ENCODE measurements around the gene MORN1.

Gene MORN1

DNA sequence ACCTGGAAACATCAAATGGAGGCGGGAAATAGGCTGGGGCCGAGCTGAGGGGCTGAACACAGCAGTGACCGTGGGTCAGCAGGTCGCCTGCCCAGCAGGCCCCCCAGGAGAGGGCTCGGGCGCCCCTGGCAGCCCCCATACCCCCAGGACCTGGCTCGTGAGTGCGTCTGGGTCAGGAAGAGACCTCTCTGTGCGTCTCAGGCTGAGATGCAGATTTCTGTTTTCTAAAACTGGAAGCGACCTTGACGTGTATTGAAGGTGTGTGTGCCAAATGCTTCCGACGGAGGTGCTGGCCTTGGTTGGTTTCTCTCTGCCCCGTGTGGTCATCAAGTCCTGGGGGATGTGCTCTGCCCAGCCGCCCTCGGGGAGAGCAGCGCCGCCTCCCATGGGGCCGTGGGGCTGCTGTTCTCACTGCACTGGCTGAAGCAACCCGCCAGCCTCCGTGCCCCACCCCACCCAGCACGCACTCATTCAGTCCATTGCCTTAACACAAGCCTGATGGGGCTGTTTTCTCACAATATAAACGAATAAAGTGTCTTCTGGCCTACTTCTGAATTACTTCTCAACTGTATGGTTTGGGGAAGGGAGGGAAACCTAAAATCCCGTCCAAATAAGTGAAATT is 13.6 kb upstream of the MORN1 start:
- no peak overlapping the region for H3K4me2 ChIP-seq (ENCODE audit: low read length)
- H3K4me3 ChIP-seq (ENCODE audit: low read length), result no peak overlapping the region
- peaks cover 68% of the 10 kb centered on the region for H3K36me3 ChIP-seq (ENCODE audit: control insufficient read depth, low read length)

GRCh38 chr1:2404142-2404889 is 13.0 kb upstream of the MORN1 start:
- Histone ChIP-seq H3K27ac (ENCODE audit: low read depth, low read length) (no peak overlapping the region), H3K9me2 (replicated peaks; ENCODE audit: control insufficient read depth, low read length) (no peaks in the 10 kb centered on the region), H4K20me1 (ENCODE audit: control insufficient read depth, insufficient read depth, low read depth, low read length) (peaks cover 8% of the 10 kb centered on the region), H3F3A (ENCODE audit: control insufficient read depth, insufficient read depth) (peaks cover 18% of the 10 kb centered on the region), H3K9me3 (ENCODE audit: control insufficient read depth, insufficient read depth, low read length) (no peaks in the 10 kb centered on the region), H3K4me1 (ENCODE audit: control insufficient read depth, low read length) (no peaks in the 10 kb centered on the region), H3K36me3 (ENCODE audit: control insufficient read depth, low read length) (peaks cover 75% of the 10 kb centered on the region), H3K27me3 (ENCODE audit: control insufficient read depth, low read length) (no peaks in the 10 kb centered on the region), H3K79me2 (ENCODE audit: control insufficient read depth, low read length) (peaks cover 18% of the 10 kb centered on the region), H3K4me3 (ENCODE audit: low read length) (no peak overlapping the region), H3K4me2 (ENCODE audit: low read length) (no peak overlapping the region)
- TF ChIP-seq EZH2phosphoT487 (IDR thresholded peaks at IDR 0.05; ENCODE audit: borderline replicate concordance, low read length), result no peak
- TF ChIP-seq CTCF (IDR thresholded peaks at IDR 0.05; ENCODE audit: low read depth, low read length, poor library complexity, severe bottlenecking), result no peak

More for the DNA sequence above, 13.6 kb upstream of the MORN1 start:
- H3K9me2 ChIP-seq (replicated peaks; ENCODE audit: control insufficient read depth, low read length), result no peaks in the 10 kb centered on the region
- H4K20me1 ChIP-seq (ENCODE audit: control insufficient read depth, insufficient read depth, low read depth, low read length), result peaks cover 8% of the 10 kb centered on the region
- H3F3A ChIP-seq (ENCODE audit: control insufficient read depth, insufficient read depth), result peaks cover 18% of the 10 kb centered on the region
- no peaks in the 10 kb centered on the region for H3K4me1 ChIP-seq (ENCODE audit: control insufficient read depth, low read length)
- TF ChIP-seq CTCF (IDR thresholded peaks at IDR 0.05; ENCODE audit: low read depth, low read length, poor library complexity, severe bottlenecking) (no peak), EZH2phosphoT487 (IDR thresholded peaks at IDR 0.05; ENCODE audit: borderline replicate concordance, low read length) (no peak)
- H3K79me2 ChIP-seq (ENCODE audit: control insufficient read depth, low read length), result peaks cover 14% of the 10 kb centered on the region
- H3K27ac ChIP-seq (ENCODE audit: low read depth, low read length), result no peak overlapping the region
- H3K27me3 ChIP-seq (ENCODE audit: control insufficient read depth, low read length), result no peaks in the 10 kb centered on the region
- no peaks in the 10 kb centered on the region for H3K9me3 ChIP-seq (ENCODE audit: control insufficient read depth, insufficient read depth, low read length)

GRCh38 chr1:2403273-2403672 is 11.9 kb upstream of the MORN1 start:
- no peak overlapping the region for H3K27ac ChIP-seq (ENCODE audit: low read depth, low read length)
- H3K27me3 ChIP-seq (ENCODE audit: control insufficient read depth, low read length), result no peaks in the 10 kb centered on the region
- H4K20me1 ChIP-seq (ENCODE audit: control insufficient read depth, insufficient read depth, low read depth, low read length), result peaks cover 8% of the 10 kb centered on the region
- H3K9me3 ChIP-seq (ENCODE audit: control insufficient read depth, insufficient read depth, low read length), result no peaks in the 10 kb centered on the region
- H3K79me2 ChIP-seq (ENCODE audit: control insufficient read depth, low read length), result peaks cover 21% of the 10 kb centered on the region
- H3K9me2 ChIP-seq (replicated peaks; ENCODE audit: control insufficient read depth, low read length), result no peaks in the 10 kb centered on the region
- no peak overlapping the region for H3K4me3 ChIP-seq (ENCODE audit: low read length)
- H3F3A ChIP-seq (ENCODE audit: control insufficient read depth, insufficient read depth), result peaks cover 18% of the 10 kb centered on the region
- peaks cover 83% of the 10 kb centered on the region for H3K36me3 ChIP-seq (ENCODE audit: control insufficient read depth, low read length)
- no peak overlapping the region for H3K4me2 ChIP-seq (ENCODE audit: low read length)
- no peaks in the 10 kb centered on the region for H3K4me1 ChIP-seq (ENCODE audit: control insufficient read depth, low read length)
- TF ChIP-seq CTCF (IDR thresholded peaks at IDR 0.05; ENCODE audit: low read depth, low read length, poor library complexity, severe bottlenecking), result no peak
- no peak for TF ChIP-seq EZH2phosphoT487 (IDR thresholded peaks at IDR 0.05; ENCODE audit: borderline replicate concordance, low read length)
